GM13977 (cell line): Measurements from ENCODE around the gene SEC14L1.
A peak's percentile ranks its signal among the peaks of the same experiment; 100 is the strongest.

ENCODE experiments used
- DNase-seq: peaks from one replicate; pipeline ENCODE4 v3.0.0; 2012; ENCODE audit warnings: low spot score
- in situ Hi-C: fragments of 300-500 bp; cut with MboI; formaldehyde crosslinking; loops from one replicate; pipeline ENCODE4 v1.12.0; 2022; ENCODE audit warnings: low sequenced_read_pairs, low pct_unique_long_range_greater_than_20kb, mixed read lengths, inconsistent platforms; ENCODE audit not compliant: unreplicated experiment
- TF ChIP-seq, protein P1 (sequence below): IDR thresholded peaks from 2 replicates; pipeline ENCODE4 v1.5.1; 2012; ENCODE audit warnings: mild to moderate bottlenecking, control low read depth; ENCODE audit not compliant: insufficient read depth; ENCODE audit errors: extremely low read depth, missing control alignments

SEC14L1 gene

DNA sequence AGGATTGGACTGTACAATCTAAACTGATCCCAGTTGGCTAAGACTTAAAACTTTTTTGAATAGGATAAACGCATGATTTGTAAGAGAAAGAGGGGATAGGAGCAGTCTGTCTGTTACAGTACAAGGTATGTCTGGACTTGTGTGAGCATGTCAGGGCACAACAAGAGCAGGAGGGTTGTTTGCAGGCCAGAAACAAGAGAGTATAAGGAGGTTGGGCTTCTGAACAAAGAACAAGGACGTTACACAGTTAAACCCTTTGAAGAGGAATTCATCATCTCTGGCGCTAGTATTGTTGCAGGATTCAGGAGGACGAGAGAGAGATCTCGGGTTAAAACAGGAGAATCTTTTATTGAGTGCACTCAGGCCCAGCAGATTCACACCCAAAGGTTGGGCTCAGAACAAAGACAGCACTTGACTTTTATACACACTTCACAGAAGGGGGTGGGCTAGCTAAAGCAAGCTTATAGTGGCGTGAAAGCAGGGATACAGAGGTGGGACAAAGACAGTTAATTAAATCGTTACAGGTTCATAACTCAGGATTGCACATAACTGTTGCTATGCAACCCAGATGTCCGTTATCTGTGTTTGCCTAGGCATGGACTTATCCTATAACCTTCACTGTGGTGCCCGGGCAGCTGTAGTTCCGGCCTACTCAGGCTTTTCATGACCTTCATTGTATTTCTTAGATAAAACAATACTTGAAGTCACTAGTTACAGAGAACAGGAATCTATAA, 34.3 kb downstream of the SEC14L1 start:
- in situ Hi-C loops, result no loop called here
- no peak for DNase-seq
- TF ChIP-seq, protein P1, sequence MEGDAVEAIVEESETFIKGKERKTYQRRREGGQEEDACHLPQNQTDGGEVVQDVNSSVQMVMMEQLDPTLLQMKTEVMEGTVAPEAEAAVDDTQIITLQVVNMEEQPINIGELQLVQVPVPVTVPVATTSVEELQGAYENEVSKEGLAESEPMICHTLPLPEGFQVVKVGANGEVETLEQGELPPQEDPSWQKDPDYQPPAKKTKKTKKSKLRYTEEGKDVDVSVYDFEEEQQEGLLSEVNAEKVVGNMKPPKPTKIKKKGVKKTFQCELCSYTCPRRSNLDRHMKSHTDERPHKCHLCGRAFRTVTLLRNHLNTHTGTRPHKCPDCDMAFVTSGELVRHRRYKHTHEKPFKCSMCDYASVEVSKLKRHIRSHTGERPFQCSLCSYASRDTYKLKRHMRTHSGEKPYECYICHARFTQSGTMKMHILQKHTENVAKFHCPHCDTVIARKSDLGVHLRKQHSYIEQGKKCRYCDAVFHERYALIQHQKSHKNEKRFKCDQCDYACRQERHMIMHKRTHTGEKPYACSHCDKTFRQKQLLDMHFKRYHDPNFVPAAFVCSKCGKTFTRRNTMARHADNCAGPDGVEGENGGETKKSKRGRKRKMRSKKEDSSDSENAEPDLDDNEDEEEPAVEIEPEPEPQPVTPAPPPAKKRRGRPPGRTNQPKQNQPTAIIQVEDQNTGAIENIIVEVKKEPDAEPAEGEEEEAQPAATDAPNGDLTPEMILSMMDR, result no peak

DNA sequence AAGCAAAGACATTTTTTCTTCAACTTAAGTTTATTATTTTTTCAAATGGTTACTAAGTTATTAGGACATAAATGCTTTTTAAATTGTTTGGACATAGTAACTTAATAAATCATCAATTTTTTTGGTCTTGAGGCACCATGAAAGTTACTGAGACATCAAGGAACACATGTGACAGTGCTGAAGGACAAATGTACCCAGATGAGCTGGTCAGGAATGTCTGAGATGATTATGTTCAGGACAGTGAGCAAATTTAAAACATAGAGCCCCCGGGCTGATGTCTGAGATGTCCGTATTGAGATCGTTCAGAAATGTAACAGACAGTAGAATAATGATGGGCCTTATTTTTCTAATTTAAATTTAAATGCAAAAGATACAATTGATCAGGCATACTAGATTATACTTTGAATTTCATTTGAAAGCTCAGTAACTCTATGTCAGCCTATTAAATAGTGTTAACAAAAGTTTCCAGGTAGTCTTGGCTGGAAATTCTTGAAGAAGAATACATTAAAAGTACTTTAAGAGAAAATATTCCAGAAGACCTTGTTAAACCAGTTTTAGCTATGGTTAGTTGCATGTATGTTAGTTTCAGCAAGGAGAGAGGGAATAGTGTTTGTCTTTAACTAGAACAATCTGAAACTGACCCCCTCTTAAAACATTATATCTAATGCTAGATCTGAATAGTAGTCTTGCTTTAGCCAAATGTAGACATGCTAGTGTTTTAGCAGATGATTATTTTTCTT, 36.4 kb downstream of the SEC14L1 start:
- DNase-seq, result no peak
- TF ChIP-seq, protein P1, result no peak
- in situ Hi-C loops, result no loop called here

DNA sequence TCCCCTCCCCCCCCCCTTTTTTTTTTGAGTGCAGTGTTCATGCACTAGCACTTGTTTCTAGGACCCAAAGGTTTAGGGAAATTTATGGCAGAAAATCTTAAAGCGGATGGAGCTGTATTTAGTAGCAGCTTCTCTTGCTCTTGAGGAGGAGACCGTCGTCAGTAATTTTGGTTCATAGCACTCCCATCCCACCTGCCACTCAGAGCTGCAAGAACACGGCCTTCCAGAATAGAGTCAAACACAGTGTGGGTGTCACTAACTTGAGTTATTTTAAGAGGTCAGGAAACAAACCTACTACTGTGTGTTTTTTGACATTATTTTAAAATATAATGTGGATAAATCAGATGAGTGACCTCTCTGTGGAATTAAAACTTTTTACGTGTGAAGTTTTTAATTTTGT, 37.3 kb downstream of the SEC14L1 start:
- in situ Hi-C loops, result no loop called here
- DNase-seq, result no peak
- TF ChIP-seq, protein P1, result no peak

DNA sequence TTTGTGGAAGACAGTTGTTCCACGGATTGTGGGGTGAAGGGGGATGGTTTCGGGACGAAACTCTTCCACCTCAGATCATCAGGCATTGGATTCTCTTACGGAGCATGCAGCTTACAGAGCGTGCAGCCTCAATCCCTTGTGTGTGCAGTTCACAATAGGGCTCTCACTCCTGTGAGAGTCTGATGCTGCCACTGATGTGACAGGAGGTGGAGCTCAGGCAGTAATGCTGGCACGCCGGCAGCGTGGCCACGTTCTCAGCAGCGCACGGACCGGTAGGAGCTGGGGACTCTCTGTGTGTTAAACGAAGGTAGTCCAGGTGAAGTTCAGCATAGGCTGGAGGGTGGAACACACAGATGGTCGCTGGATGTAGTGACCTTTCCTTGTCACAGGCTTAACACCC, 37.8 kb downstream of the SEC14L1 start:
- in situ Hi-C loops, result no loop called here
- TF ChIP-seq, protein P1, result no peak
- no peak for DNase-seq

DNA sequence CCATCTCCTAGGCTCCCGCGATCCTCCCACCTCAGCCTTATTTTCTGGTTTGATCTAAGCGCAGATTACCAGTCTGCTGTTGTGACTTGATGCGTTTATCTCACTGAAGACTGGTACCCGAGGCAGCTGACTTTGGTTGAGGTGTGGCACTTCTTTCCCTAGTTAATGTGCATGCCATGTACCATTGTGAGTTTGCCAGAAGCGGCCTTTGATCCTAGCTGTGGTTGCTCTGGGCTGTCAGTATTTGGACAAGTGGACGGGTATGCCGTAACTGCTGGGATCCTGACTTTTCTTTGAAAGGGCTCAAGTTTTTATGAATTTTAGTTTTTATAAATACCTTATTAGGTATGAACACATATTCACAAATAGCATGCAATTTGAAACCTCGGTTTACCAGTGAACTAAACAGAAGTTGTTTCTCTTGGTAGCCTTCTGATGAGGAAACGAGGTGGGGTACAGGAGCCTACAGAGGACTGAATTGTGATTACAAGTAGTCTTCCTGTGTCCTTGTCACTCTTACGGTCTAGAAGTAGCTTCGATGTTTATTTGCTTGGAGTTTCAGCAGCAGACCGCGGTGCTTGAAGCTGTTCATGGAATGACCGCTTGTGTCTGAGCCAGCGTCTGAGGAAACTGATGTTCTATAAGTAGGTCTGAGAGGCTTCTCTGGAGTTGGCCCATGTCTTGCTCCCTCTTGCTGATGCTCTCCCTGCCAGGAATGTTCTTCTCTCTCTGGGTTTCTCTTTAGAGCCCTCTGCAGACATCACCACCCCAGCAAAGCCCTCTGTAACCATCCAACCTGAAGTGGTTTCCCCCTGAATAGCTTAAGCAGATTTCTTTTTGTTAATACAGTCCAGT, 40.0 kb downstream of the SEC14L1 start:
- in situ Hi-C loops, result no loop called here
- TF ChIP-seq, protein P1, result no peak
- DNase-seq, result no peak

DNA sequence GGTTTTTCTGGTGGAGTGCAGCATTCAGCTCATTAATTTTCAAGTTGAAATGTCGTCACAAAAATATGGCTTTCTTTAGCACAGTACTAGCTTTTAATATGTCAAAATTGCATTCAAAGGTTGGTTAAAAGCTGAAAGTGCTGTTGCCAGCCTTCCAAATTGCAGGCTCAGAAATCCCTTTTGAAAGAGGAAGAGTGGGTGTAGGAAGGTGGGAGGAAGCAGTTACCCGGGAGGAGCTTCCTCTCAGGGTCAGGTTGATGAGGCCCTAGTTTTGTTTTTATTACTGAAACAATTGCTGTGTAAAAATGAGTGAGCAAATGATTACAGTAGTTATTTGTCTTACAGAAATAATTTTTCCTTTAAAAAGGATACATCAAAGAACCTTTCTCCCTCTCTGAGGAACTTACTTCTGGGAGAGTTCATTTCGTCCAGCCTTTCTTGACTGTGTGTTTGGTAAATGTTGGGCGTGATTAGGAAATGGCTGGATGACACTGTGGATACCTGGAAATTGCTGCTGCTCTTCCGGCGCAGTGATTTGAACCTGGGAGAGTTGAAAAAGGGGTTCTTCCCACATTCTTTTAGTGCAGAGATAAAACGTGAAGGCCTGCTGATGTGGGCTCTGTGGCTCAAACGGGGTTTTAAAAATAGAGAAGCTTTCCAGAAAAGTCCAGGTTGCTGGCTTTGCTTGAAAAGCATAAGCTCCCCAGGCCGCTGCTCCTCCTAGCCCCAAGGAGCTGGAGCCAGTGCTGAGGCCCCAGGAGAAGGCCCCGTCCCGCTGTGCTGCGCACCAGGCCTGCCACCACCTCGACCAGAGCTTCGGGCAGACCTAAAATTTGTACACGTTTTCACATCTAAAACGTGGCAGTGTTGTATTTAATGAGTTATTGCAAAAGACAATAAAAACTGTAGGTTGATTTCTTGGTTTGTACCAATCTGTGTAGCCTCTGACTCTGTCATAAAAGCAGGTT, 41.7 kb downstream of the SEC14L1 start:
- TF ChIP-seq, protein P1, result no peak
- DNase-seq, result peak; percentile 36
- in situ Hi-C loops, result no loop called here
